Ovary (tissue), 9 donors: ENCODE measurements around the gene BACE2. TPM values are rescaled to one million over a fixed set of nuclear protein-coding genes. Genes with fewer than 3 reads are reported as not detected.

Experiments used
- DNase-seq, 5 donors: peaks; one replicate each; pipeline ENCODE4 v3.0.0-alpha.2; 2019 to 2020
- H3K27ac ChIP-seq, 2 donors: fragments of 200-600 bp; one replicate each; pipeline versions ENCODE4 v1.5.1 to v1.8.0; 2019 to 2022
- H3K27me3 ChIP-seq: fragments of 200-600 bp; one replicate; pipeline ENCODE4 v1.8.0; 2022
- H3K36me3 ChIP-seq: fragments of 200-600 bp; sonication (generic); one replicate; pipeline ENCODE4 v1.5.1; 2019
- H3K4me1 ChIP-seq: one replicate; pipeline ENCODE4 v1.8.1; 2013; ENCODE audit warnings: mild to moderate bottlenecking, moderate library complexity; ENCODE audit not compliant: insufficient read depth
- H3K4me3 ChIP-seq: fragments of 200-600 bp; sonication (generic); one replicate; pipeline ENCODE4 v1.5.1; 2017
- H3K9me3 ChIP-seq, 2 donors: fragments of 200-600 bp in 1 of 2; sonication (generic) in 1 of 2; one replicate each; pipeline versions ENCODE4 v1.5.1 to v1.8.1; 2013 to 2019; ENCODE audit warnings: mild to moderate bottlenecking in 1 of 2, moderate library complexity in 1 of 2
- CTCF ChIP-seq, 3 donors: fragments of 450-650 bp in 2 of 3; fragments of 200-600 bp in 1 of 3; IDR thresholded peaks; one replicate each; pipeline versions ENCODE4 v1.5.1 to v1.8.0; 2016 to 2022; ENCODE audit warnings: antibody characterized with exemption in 3 of 3, mild to moderate bottlenecking in 1 of 3
- EP300 ChIP-seq: sonication (generic); formaldehyde crosslinking; IDR thresholded peaks from one replicate; pipeline ENCODE4 v1.6.1; 2017; ENCODE audit warnings: antibody characterized with exemption
- POLR2A ChIP-seq: fragments of 450-650 bp; IDR thresholded peaks from one replicate; pipeline ENCODE4 v1.6.1; 2017; ENCODE audit warnings: antibody characterized with exemption, mild to moderate bottlenecking, moderate library complexity
- WGBS, 3 donors: extraction: QIAGEN DNeasy Blood & Tissue Kit in 1 of 3; methylation state at CpG; one replicate each; pipeline versions ENCODE4 v1.1.5 to v1.1.7; 2013 to 2017; 5-methylcytosine and 5-hydroxymethylcytosine counted together
- intact Hi-C, 4 donors: fragments of 100-400 bp; cut with DNase I; formaldehyde crosslinking; loops; one replicate each; pipeline versions ENCODE4 v1.11.0 to v1.15.1; 2022 to 2023
- polyA plus RNA-seq, 2 donors: library from polyadenylated mRNA; stranded (reverse); fragments of 200-250 nt in 1 of 2; fragments of 350-450 nt in 1 of 2; fragmentation: Illumina TruSeq in 1 of 2; extraction: RNeasy Lipid Tissue Mini Kit (QIAGEN cat#74804) in 1 of 2; gene quantifications; one replicate each; pipeline ENCODE4 v1.2.3, GENCODE V29; 2013 to 2014
- total RNA-seq, 7 donors: library from RNA; depleted of rRNA in 2 of 7; stranded (reverse); fragments of >200 nt in 2 of 7; fragmentation: NEBNext Ultra II Directional in 3 of 7; extraction: Animal tissue kit (Norgen Biotek cat#: 25700) in 3 of 7; gene quantifications; one replicate each; pipeline versions ENCODE4 v1.1.0 to v1.2.4, GENCODE V29; 2016 to 2023
- donor health status: DM: no; HTN: no; CAD: no; lungs with moderate emphysema.
- donor health status: DM: no; HTN: no; CAD: no.
- donor health status: Bipolar disorder and iron deficiency.
- donor health status: DM: yes; HTN: yes; CAD: no.
- donor health status: DM: no; HTN: no; CAD: no.
- donor health status: DM: yes; HTN: yes; CAD: no.

Gene BACE2
- total and polyA plus RNA-seq, 9 donors: 11.4 to 75.6 (median 24.4) TPM

GRCh38 chr21:41169258-41169576 lies 1.3 kb downstream of the BACE2 start:
- Histone ChIP-seq H3K9me3 (no peaks in the 10 kb centered on the region), H3K4me3 (peak overlapping the region; percentile 70), H3K4me1 (no peaks in the 10 kb centered on the region), H3K36me3 (no peaks in the 10 kb centered on the region), H3K27me3 (no peaks in the 10 kb centered on the region), H3K27ac (no peak overlapping the region)
- TF ChIP-seq EP300: no peak
- TF ChIP-seq POLR2A: no peak
- no peak for TF ChIP-seq CTCF (IDR thresholded peaks at IDR 0.05)
- WGBS, 3 donors: 0 to 1% (median 1%) methylated on average over 3 of the region's 3 CpGs
- DNase-seq: no peak
- intact Hi-C loops: no loop called here

DNA sequence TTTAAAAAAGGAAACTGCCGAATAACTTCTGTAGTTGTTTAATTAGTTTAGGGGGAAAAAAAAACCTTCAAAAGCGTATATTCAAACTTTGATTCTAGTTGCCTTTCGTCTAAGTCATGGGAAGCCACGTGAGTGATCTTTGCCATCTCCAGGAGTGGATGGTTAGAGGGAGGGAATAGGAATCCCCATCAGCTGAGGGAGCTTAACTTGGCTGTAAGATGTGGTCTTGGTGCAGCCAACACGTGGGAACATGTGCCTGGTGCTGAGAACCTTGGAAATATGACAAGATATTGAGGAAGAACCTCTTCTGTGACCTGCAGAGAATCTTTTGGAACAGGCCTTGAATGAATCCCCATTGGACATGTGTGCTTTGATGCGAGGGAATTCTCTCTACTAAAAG lies 1.7 kb downstream of the BACE2 start:
- intact Hi-C loops: no loop called here
- H3K9me3 ChIP-seq: no peaks in the 10 kb centered on the region
- no peaks in the 10 kb centered on the region for H3K36me3 ChIP-seq
- no peak overlapping the region for H3K27ac ChIP-seq
- DNase-seq: no peak
- peak overlapping the region; percentile 70 for H3K4me3 ChIP-seq
- TF ChIP-seq POLR2A (no peak), EP300 (no peak), CTCF (IDR thresholded peaks at IDR 0.05) (no peak)
- 51 to 63% (median 61%) methylated on average over 6 of the region's 6 CpGs for WGBS, 3 donors
- no peaks in the 10 kb centered on the region for H3K27me3 ChIP-seq
- H3K4me1 ChIP-seq: no peaks in the 10 kb centered on the region

GRCh38 chr21:41170442-41170841 lies 2.5 kb downstream of the BACE2 start:
- DNase-seq: no peak
- no peaks in the 10 kb centered on the region for H3K27me3 ChIP-seq
- H3K27ac ChIP-seq: no peak overlapping the region
- no peaks in the 10 kb centered on the region for H3K9me3 ChIP-seq
- intact Hi-C loops: no loop called here
- no peak overlapping the region for H3K4me3 ChIP-seq
- no peaks in the 10 kb centered on the region for H3K36me3 ChIP-seq
- TF ChIP-seq CTCF (IDR thresholded peaks at IDR 0.05): peak in 1 of 3 donors; percentile 25
- TF ChIP-seq EP300: no peak
- no peaks in the 10 kb centered on the region for H3K4me1 ChIP-seq
- 38 to 51% (median 50%) methylated on average over 2 of the region's 2 CpGs for WGBS, 3 donors

DNA sequence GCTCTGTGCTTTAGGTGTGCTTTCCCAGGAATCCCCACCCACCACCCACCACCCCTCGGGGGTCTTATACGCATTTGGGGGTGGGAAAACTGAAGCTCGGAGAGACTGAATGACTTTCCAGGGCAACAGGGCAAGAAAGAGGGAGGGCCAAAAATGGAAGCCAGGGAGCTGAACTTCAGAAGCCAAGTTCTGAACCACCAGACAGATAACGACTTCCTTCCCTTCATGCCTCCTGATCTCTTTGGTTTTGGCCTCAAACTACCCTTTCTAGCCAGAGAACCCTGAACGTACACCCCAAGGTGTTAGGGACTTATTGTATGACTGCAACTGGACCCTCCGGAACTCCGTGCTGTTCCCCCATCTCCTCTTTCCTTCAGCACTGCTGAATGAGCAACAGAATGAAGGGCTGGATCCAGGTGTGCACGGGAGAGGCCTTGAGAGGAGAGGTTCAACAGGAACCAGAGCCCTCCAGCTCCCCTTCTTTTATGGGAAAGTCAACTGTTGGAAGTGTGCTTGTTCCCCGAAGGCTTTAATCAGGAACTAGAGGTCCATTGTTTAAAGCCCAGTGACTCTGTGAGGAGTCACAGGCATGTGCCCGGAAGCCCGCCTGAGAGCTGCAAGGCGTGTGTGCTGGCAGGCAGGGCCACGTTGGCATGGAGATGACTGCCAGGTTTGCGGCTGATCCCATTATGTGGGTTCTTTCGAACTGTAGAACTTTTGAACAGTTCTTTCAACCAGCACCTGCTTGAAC lies 3.1 kb downstream of the BACE2 start:
- intact Hi-C loops: no loop called here
- no peaks in the 10 kb centered on the region for H3K4me1 ChIP-seq
- DNase-seq: no peak
- no peak overlapping the region for H3K27ac ChIP-seq
- no peaks in the 10 kb centered on the region for H3K36me3 ChIP-seq
- 79 to 83% (median 80%) methylated on average over 15 of the region's 15 CpGs for WGBS, 3 donors
- H3K27me3 ChIP-seq: no peaks in the 10 kb centered on the region
- H3K4me3 ChIP-seq: no peak overlapping the region
- TF ChIP-seq CTCF (IDR thresholded peaks at IDR 0.05): no peak
- TF ChIP-seq POLR2A: no peak
- no peak for TF ChIP-seq EP300
- no peaks in the 10 kb centered on the region for H3K9me3 ChIP-seq
